Measurements from ENCODE around the gene C1orf53. TPM values are rescaled to one million over a fixed set of nuclear protein-coding genes. Genes with fewer than 3 reads are reported as not detected.
"Not testable (repeated sequence)": the region's sequence is repeated elsewhere in the genome, so short reads cannot be mapped to it uniquely, and the experiment has no call there.

C1orf53 gene
- total RNA-seq, 1 experiment from 2014 or later: 12.7 TPM

GRCh38 chr1:197920414-197921117 lies 18.1 kb downstream of the C1orf53 start:
- no peak for DNase-seq (ENCODE audit: low read depth)

- DNase-seq (ENCODE audit: low read depth): no peak
These were observed 19.0 kb downstream of the C1orf53 start for GRCh38 chr1:197921235-197922069.

GRCh38 chr1:197922070-197922390 lies 19.6 kb downstream of the C1orf53 start:
- DNase-seq (ENCODE audit: low read depth): no peak

GRCh38 chr1:197923038-197923437 lies 20.6 kb downstream of the C1orf53 start:
- DNase-seq (ENCODE audit: low read depth): no peak

GRCh38 chr1:197924516-197925123 lies 22.2 kb downstream of the C1orf53 start:
- peak; percentile 58 for DNase-seq (ENCODE audit: low read depth)

- no peak for DNase-seq (ENCODE audit: low read depth)
These were observed 25.7 kb downstream of the C1orf53 start for GRCh38 chr1:197927908-197928665.

- no peak for DNase-seq (ENCODE audit: low read depth)
These were observed 26.5 kb downstream of the C1orf53 start for GRCh38 chr1:197928849-197929336.

- no peak for DNase-seq (ENCODE audit: low read depth)
These were observed 30.6 kb downstream of the C1orf53 start for GRCh38 chr1:197933016-197933415.

GRCh38 chr1:197933647-197934046 lies 31.2 kb downstream of the C1orf53 start:
- DNase-seq (ENCODE audit: low read depth): no peak

GRCh38 chr1:197937381-197937780 lies 35.0 kb downstream of the C1orf53 start:
- DNase-seq (ENCODE audit: low read depth): no peak

GRCh38 chr1:197937892-197938291 lies 35.5 kb downstream of the C1orf53 start:
- peak; percentile 26 for DNase-seq (ENCODE audit: low read depth)

- DNase-seq (ENCODE audit: low read depth): not testable (repeated sequence)
These were observed 36.9 kb downstream of the C1orf53 start for GRCh38 chr1:197939159-197939980.

- no peak for DNase-seq (ENCODE audit: low read depth)
These were observed 39.6 kb downstream of the C1orf53 start for GRCh38 chr1:197942042-197942441.

GRCh38 chr1:197944485-197944884 lies 42.1 kb downstream of the C1orf53 start:
- no peak for DNase-seq (ENCODE audit: low read depth)

- DNase-seq (ENCODE audit: low read depth): no peak
These were observed 46.8 kb downstream of the C1orf53 start for GRCh38 chr1:197948926-197949899.

- DNase-seq (ENCODE audit: low read depth): no peak
These were observed 48.7 kb downstream of the C1orf53 start for GRCh38 chr1:197951089-197951488.

- no peak for DNase-seq (ENCODE audit: low read depth)
These were observed 49.3 kb downstream of the C1orf53 start for GRCh38 chr1:197951617-197952175.

- not testable (repeated sequence) for DNase-seq (ENCODE audit: low read depth)
These were observed 51.0 kb downstream of the C1orf53 start for GRCh38 chr1:197953472-197953871.

Measured in LHCN-M2 (cell line).